Ishikawa (cell line): Measurements from ENCODE around the gene HPDL.

Experiments
- EP300 ChIP-seq: IDR thresholded peaks from 2 replicates; pipeline ENCODE4 v1.6.1; 2012; ENCODE audit warnings: borderline replicate concordance
- FOXM1 ChIP-seq: IDR thresholded peaks from 2 replicates; pipeline ENCODE4 v1.6.1; 2012; ENCODE audit warnings: low read depth, borderline replicate concordance
- TCF12 ChIP-seq: IDR thresholded peaks from 2 replicates; pipeline ENCODE4 v1.6.1; 2012; ENCODE audit warnings: low read depth
- TEAD4 ChIP-seq: IDR thresholded peaks from 2 replicates; pipeline ENCODE4 v1.6.1; 2012
- TF ChIP-seq, protein P1 (sequence below): IDR thresholded peaks from 2 replicates; pipeline ENCODE4 v1.6.1; 2012; ENCODE audit warnings: low read depth, mild to moderate bottlenecking

DNA sequence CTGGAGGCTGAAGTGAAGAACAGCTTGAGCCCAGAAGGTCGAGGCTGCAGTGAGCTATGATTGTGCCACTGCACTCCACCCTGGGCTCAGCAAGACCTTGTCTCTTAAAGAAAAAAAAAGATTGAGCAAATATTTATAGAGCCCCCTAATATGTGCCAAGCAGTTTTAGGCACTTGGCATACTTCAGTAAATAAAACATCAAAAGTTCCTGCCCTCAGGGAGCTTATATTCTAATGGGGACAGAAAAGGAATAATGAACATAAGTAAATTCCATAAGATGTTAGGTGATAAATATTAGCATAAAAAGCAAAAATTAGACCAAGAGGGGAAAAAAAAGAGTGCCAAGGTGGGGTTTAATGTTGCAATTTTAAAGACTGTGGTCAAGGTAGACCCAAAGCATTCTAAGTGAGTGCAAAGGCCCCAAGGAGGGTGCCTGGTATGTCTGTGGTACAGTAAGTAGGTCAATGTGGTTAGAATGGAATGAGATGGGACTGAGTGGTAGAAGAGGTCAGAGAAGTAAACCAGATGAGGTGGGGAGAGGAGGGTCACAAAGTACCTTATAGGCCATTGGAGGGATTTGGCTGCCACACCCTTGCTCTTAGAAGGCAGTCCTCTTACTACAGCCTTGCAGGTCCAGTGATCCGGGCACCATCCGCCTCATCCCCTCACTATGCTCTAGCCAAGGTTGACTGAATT lies 11.1 kb downstream of the HPDL start:
- TF ChIP-seq FOXM1 (no peak), TEAD4 (no peak), TCF12 (no peak), EP300 (no peak)
- TF ChIP-seq, protein P1, sequence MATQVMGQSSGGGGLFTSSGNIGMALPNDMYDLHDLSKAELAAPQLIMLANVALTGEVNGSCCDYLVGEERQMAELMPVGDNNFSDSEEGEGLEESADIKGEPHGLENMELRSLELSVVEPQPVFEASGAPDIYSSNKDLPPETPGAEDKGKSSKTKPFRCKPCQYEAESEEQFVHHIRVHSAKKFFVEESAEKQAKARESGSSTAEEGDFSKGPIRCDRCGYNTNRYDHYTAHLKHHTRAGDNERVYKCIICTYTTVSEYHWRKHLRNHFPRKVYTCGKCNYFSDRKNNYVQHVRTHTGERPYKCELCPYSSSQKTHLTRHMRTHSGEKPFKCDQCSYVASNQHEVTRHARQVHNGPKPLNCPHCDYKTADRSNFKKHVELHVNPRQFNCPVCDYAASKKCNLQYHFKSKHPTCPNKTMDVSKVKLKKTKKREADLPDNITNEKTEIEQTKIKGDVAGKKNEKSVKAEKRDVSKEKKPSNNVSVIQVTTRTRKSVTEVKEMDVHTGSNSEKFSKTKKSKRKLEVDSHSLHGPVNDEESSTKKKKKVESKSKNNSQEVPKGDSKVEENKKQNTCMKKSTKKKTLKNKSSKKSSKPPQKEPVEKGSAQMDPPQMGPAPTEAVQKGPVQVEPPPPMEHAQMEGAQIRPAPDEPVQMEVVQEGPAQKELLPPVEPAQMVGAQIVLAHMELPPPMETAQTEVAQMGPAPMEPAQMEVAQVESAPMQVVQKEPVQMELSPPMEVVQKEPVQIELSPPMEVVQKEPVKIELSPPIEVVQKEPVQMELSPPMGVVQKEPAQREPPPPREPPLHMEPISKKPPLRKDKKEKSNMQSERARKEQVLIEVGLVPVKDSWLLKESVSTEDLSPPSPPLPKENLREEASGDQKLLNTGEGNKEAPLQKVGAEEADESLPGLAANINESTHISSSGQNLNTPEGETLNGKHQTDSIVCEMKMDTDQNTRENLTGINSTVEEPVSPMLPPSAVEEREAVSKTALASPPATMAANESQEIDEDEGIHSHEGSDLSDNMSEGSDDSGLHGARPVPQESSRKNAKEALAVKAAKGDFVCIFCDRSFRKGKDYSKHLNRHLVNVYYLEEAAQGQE, result no peak
